Coronary artery (tissue), 2 donors: ENCODE data around the gene VAV2.

Experiments used
- DNase-seq: peaks from one replicate; pipeline ENCODE4 v3.0.0-alpha.2; 2017; ENCODE audit warnings: low spot score
- H3K27ac ChIP-seq, 2 donors: fragments of 200-600 bp; sonication (generic); one replicate each; pipeline ENCODE4 v1.5.1; 2016 to 2019
- H3K4me3 ChIP-seq: fragments of 200-600 bp; sonication (generic); 2 replicates; pipeline ENCODE4 v1.5.1; 2016; ENCODE audit warnings: mild to moderate bottlenecking, moderate library complexity
- TF ChIP-seq, protein P1 (sequence below): fragments of 200-600 bp; sonication (generic); IDR thresholded peaks from one replicate; pipeline ENCODE4 v1.5.1; 2019; ENCODE audit warnings: antibody characterized with exemption

The VAV2 gene

DNA sequence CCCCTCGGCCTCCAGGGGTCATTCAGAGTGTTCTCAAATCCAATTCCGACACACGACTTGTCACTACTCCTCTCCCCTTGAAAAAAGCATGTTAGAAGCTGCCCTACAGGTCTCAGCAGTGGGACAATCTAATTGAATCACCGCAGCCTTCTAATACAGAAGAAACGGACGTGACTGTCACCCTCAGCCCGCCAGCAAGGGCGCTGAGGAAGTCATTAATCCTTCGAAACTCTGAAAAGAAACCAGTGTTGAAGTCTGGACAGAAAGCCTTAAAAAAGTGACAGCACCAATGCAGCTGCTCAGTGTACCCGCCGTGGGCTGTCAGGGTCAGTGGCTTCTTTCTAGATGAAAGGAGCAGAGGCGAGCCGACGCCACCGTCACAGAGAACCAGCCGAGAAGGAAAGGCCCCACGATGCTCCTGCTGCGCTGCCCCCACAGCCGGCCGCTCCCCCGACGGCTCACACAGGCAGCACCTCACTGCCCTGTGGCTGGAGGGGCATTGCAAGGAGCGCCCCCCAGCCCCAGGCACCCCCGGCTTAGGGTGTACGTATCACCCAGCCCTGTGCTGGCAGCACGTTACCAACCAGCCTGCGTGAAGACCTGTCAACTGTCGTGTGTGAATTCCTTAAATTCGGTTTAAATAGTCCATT lies 38.8 kb upstream of the VAV2 start:
- no peak overlapping the region for H3K4me3 ChIP-seq
- TF ChIP-seq, protein P1, sequence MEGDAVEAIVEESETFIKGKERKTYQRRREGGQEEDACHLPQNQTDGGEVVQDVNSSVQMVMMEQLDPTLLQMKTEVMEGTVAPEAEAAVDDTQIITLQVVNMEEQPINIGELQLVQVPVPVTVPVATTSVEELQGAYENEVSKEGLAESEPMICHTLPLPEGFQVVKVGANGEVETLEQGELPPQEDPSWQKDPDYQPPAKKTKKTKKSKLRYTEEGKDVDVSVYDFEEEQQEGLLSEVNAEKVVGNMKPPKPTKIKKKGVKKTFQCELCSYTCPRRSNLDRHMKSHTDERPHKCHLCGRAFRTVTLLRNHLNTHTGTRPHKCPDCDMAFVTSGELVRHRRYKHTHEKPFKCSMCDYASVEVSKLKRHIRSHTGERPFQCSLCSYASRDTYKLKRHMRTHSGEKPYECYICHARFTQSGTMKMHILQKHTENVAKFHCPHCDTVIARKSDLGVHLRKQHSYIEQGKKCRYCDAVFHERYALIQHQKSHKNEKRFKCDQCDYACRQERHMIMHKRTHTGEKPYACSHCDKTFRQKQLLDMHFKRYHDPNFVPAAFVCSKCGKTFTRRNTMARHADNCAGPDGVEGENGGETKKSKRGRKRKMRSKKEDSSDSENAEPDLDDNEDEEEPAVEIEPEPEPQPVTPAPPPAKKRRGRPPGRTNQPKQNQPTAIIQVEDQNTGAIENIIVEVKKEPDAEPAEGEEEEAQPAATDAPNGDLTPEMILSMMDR, result no peak

DNA sequence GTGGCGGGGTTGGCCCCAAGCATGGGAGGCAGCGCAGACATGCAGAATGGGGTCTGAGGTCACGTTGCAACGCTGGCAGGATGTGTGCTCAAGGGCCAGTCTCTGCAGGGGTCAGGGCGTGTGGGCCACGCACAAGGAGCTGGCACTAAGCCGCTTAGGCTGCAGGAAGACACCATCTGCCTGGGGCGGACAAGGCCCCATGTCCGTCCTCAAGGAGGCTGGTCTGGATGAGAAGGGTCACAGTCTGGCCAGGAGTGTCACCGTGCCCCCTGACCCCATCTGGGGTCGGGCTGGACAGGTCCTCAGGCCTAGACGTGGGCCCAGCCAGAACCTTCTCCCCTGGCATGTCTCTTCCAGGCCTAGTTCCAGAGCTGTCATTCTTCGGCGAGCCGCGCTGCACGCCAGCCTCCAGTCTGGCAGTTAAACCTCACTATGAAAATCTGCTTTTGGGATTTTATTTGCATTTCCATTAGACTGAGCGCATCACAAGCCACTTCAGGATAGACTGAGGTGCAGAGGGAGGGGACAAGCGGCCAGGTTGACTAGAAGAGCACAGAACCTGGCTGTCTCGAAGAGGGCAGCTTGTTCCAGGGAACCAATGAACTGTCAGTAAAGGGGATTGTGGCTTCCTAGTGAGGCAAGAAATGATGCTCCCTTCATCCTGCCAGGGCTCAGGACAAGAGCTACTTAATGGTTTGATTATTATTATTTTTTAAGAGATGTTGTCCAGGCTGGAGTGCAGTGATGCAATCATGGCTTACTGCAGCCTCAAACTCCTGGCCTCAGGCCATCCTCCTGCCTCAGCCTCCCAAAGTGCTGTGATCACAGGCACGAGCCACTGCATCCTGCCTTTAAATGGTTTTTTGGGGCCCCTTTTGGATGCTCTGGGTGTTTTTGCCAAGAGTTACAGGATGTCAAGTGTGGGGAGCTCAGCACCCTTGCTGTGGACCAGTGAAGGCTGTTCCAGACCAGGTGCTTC lies 37.4 kb upstream of the VAV2 start:
- no peak for DNase-seq
- no peak overlapping the region for H3K4me3 ChIP-seq
- no peak overlapping the region for H3K27ac ChIP-seq
- TF ChIP-seq, protein P1, result no peak

More for the DNA sequence above, 38.8 kb upstream of the VAV2 start:
- no peak for DNase-seq
- H3K27ac ChIP-seq, result no peak overlapping the region

DNA sequence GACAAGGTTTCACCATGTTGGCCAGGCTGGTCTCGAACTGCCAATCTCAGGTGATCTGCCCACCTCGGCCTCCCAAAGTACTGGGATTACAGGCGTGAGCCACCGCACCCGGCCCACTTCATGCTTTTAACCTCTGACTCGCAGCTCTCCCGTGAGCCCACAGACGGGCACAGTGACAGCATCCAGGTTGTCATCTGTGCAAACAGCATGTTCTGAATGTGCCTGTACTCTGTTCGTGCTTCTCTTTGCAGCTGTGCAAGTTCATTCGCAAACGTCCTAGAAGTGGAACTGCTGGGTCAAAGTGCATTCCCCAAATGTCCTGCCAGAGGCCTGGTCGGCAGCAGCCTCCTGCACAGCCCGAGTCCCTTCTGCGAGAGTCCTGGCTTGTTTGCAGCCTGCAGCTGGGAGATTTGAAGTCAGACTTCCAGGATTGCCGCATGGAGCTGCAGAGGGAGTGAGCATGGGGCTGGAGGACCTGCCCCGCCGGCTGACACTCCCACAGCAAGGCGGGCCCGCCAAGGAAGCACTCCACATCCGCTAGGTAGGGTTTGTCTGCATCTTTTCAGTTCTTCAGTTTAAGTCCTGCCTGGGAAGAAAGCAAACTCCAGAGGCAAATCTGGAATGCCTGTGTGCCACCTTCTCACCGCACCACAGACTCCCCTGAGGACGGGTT lies 36.6 kb upstream of the VAV2 start:
- DNase-seq, result no peak
- no peak overlapping the region for H3K27ac ChIP-seq
- H3K4me3 ChIP-seq, result no peak overlapping the region
- TF ChIP-seq, protein P1, result no peak

DNA sequence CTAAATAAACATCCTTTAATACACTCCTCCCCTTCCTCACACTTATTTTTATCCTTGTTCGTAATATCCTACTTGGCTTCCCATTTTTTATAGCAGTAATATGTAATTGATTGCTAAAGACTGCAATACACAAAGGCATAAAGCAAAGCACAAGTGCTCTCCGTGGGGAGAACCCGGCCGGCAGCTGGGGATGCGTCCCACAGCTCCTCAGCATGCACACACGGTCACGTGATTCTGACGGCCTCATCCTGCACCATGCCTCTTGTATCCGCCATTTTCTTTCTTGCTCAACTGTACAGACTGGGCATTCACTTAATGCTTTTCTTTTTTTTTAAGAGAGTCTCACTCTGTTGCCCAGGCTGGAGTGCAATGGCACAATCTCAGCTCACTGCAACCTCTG lies 36.0 kb upstream of the VAV2 start:
- DNase-seq, result no peak
- TF ChIP-seq, protein P1, result no peak
- no peak overlapping the region for H3K4me3 ChIP-seq

DNA sequence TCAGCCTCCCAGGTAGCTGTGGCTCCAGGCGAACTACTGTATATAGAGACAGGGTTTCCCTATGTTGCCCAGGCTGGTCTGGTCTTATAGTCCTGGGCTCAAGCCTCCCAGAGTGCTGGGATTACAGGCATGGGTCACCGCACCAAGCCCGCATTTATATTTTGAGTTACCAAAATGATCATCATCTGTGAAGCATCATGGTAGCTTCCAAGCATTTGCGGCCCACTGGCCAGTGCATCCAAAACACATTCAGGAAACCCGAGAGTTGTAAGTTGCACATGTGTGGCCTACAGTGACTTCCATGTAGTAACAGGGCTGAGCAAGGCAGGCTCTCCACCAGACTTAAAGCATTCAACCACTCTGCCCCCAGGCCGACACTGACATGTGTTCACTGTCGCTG lies 35.4 kb upstream of the VAV2 start:
- no peak overlapping the region for H3K4me3 ChIP-seq
- no peak overlapping the region for H3K27ac ChIP-seq
- TF ChIP-seq, protein P1, result no peak
- DNase-seq, result no peak

More for the DNA sequence above, 36.0 kb upstream of the VAV2 start:
- no peak overlapping the region for H3K27ac ChIP-seq

DNA sequence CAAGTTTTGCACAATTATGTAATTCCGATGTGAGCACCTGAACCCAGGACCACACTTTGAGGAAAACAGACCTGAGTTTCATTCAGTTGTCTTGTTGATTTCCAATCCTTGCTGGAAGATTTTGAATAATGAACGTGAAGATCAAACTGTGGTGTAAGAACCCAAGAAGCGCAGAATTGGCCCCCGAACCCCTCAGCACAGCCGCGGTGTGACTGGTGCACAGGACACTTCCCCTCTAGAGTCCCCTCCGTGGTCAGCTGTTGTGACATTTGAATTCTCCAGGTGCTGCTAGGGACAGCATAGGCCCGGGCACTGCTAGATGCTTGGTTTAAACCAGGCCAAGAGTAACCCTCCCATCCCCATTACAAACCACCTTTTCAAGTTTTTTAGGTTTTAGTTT lies 34.9 kb upstream of the VAV2 start:
- no peak overlapping the region for H3K27ac ChIP-seq
- no peak overlapping the region for H3K4me3 ChIP-seq
- no peak for DNase-seq
- TF ChIP-seq, protein P1, result no peak
